HepG2 (cell line): Measurements from ENCODE around the gene CYP2W1. TPM values are rescaled to one million over a fixed set of nuclear protein-coding genes. Genes with fewer than 3 reads are reported as not detected.
A peak's percentile ranks its signal among the peaks of the same experiment; 100 is the strongest.

Source experiments
- ATM ChIP-seq: fragments of 450-650 bp; IDR thresholded peaks from 2 replicates; pipeline ENCODE4 v1.7.1; 2017; ENCODE audit warnings: mild to moderate bottlenecking, borderline replicate concordance
- CEBPG ChIP-seq: IDR thresholded peaks from 2 replicates; pipeline ENCODE4 v1.6.1; 2016
- CENPT ChIP-seq: sonication (generic); formaldehyde crosslinking; IDR thresholded peaks from 2 replicates; pipeline ENCODE4 v1.8.0; 2022; ENCODE audit warnings: low read depth, mild to moderate bottlenecking, moderate library complexity, missing genetic modification reagents
- HHEX ChIP-seq: IDR thresholded peaks from 2 replicates; pipeline ENCODE4 v1.6.1; 2016; ENCODE audit warnings: control low read depth
- IRF1 ChIP-seq: sonication (generic); formaldehyde crosslinking; IDR thresholded peaks from 2 replicates; pipeline ENCODE4 v1.4.0; 2020; ENCODE audit warnings: low read depth, mild to moderate bottlenecking, missing genetic modification reagents
- JARID2 ChIP-seq: sonication (generic); formaldehyde crosslinking; IDR thresholded peaks from 2 replicates; pipeline ENCODE4 v1.8.1; 2023; ENCODE audit warnings: missing genetic modification reagents, inconsistent platforms; ENCODE audit not compliant: insufficient replicate concordance
- LRRFIP1 ChIP-seq: sonication (generic); formaldehyde crosslinking; conservative IDR thresholded peaks from 2 replicates; pipeline ENCODE4 v1.4.0; 2020; ENCODE audit warnings: missing genetic modification reagents
- MEIS2 ChIP-seq: sonication (generic); formaldehyde crosslinking; IDR thresholded peaks from 2 replicates; pipeline ENCODE4 v1.9.0; 2021; ENCODE audit warnings: mild to moderate bottlenecking, missing genetic modification reagents
- NBN ChIP-seq: fragments of 450-650 bp; conservative IDR thresholded peaks from 2 replicates; pipeline ENCODE4 v1.6.1; 2017
- ZBTB10 ChIP-seq: sonication (generic); formaldehyde crosslinking; IDR thresholded peaks from 2 replicates; pipeline ENCODE4 v1.4.0; 2020; ENCODE audit warnings: missing genetic modification reagents, borderline replicate concordance
- ZBTB14 ChIP-seq: sonication (generic); formaldehyde crosslinking; IDR thresholded peaks from 2 replicates; pipeline ENCODE4 v1.4.0; 2020; ENCODE audit warnings: missing genetic modification reagents
- ZBTB39 ChIP-seq: sonication (generic); formaldehyde crosslinking; IDR thresholded peaks from 2 replicates; pipeline ENCODE4 v1.5.0; 2020; ENCODE audit warnings: missing genetic modification reagents
- ZNF12 ChIP-seq: sonication (generic); formaldehyde crosslinking; IDR thresholded peaks from 2 replicates; pipeline ENCODE4 v1.5.0; 2020; ENCODE audit warnings: missing genetic modification reagents
- ZNF205 ChIP-seq: IDR thresholded peaks from 2 replicates; pipeline ENCODE4 v1.6.1; 2018; ENCODE audit warnings: missing biosample characterization, missing genetic modification reagents
- ZNF430 ChIP-seq: sonication (generic); formaldehyde crosslinking; IDR thresholded peaks from 2 replicates; pipeline ENCODE4 v1.9.0; 2021; ENCODE audit warnings: mild to moderate bottlenecking, missing genetic modification reagents
- ZNF484 ChIP-seq: sonication (generic); formaldehyde crosslinking; IDR thresholded peaks from 2 replicates; pipeline ENCODE4 v1.5.1; 2020; ENCODE audit warnings: mild to moderate bottlenecking, low read depth, missing genetic modification reagents, borderline replicate concordance
- ZNF564 ChIP-seq: sonication (generic); formaldehyde crosslinking; IDR thresholded peaks from 2 replicates; pipeline ENCODE4 v1.8.1; 2023; ENCODE audit warnings: mild to moderate bottlenecking, missing genetic modification reagents
- ZNF597 ChIP-seq: sonication (generic); formaldehyde crosslinking; IDR thresholded peaks from 2 replicates; pipeline ENCODE4 v1.5.0; 2020; ENCODE audit warnings: missing genetic modification reagents
- polyA plus RNA-seq, 8 experiments: library from polyadenylated mRNA; depleted of rRNA in 3 of 8; stranded (reverse) in 7 of 8; unstranded in 1 of 8; fragments of >200 nt; fragmentation: Illumina TruSeq in 4 of 8; extraction: Trizol in 4 of 8; gene quantifications; 2 replicates each; pipeline versions ENCODE4 v1.2.1 to v1.2.3, GENCODE V29; 2011 to 2016; ENCODE audit warnings: low read depth in 4 of 8, missing spikeins in 1 of 8, mixed read lengths in 1 of 8; ENCODE audit not compliant: insufficient read depth in 1 of 8
- total RNA-seq, 5 experiments: library from RNA; depleted of rRNA; stranded (reverse); fragments of >200 nt; fragmentation: Illumina TruSeq; extraction: Trizol; gene quantifications; 2 replicates each; pipeline ENCODE4 v1.2.3, GENCODE V29; 2016; ENCODE audit warnings: low read depth in 1 of 5

CYP2W1 gene
- total and polyA plus RNA-seq, 2 of the 13 experiments (the other 11 are each of a cell fraction or from before 2014, with no cell fraction given): 19.5 to 31.7 TPM

GRCh38 chr7:992709-993607 is 10.0 kb downstream of the CYP2W1 start (continued):
- TF ChIP-seq ZBTB10 (CRISPR knock-in tag): 0 out of 2 replicates have a peak, but pooled peaks have one; percentile 69
- peak; percentile 85; the same call in 1 of the 2 replicates for TF ChIP-seq CENPT
- TF ChIP-seq ZNF12 (CRISPR knock-in tag): peak; percentile 68; the same call in 1 of the 2 replicates
- TF ChIP-seq ZNF564 (CRISPR knock-in tag): peak; percentile 59; the same call in 1 of the 2 replicates
- TF ChIP-seq JARID2: peak; percentile 32
- TF ChIP-seq ZNF597: no peak; the same call in 1 of the 2 replicates
- no peak for TF ChIP-seq ZNF205 (CRISPR knock-in tag)
- no peak for TF ChIP-seq HHEX (CRISPR knock-in tag)
- no peak for TF ChIP-seq ZNF430 (CRISPR knock-in tag)
- 0 out of 2 replicates have a peak, but pooled peaks have one; percentile 80 for TF ChIP-seq IRF1 (CRISPR knock-in tag)
- no peak for TF ChIP-seq NBN
- TF ChIP-seq MEIS2 (CRISPR knock-in tag): peak; percentile 88; the same call in 1 of the 2 replicates
- TF ChIP-seq ATM: no peak
- TF ChIP-seq ZBTB39 (CRISPR knock-in tag): peak; percentile 85
- TF ChIP-seq ZNF484 (CRISPR knock-in tag): no peak
- TF ChIP-seq LRRFIP1: no peak
- TF ChIP-seq CEBPG (CRISPR knock-in tag): peak; percentile 78
- TF ChIP-seq ZBTB14 (CRISPR knock-in tag): peak; percentile 16; the same call in 1 of the 2 replicates
